Caco-2 (cell line): Measurements from ENCODE around the gene DDX24. TPM values are rescaled to one million over a fixed set of nuclear protein-coding genes. Genes with fewer than 3 reads are reported as not detected.

ENCODE experiments used
- BruUV-seq: library from RNA; stranded (reverse); fragments of 400-500 nt; replicated peaks from 2 replicates; lab custom pipeline; 2021; lab: Mats Ljungman, UMichigan
- CTCF ChIA-PET: fragments of 300-600 bp; sonication (Branson Sonifier 250); formaldehyde crosslinking; loops from one replicate; lab custom pipeline; 2022; ENCODE audit warnings: antibody characterized with exemption; lab: Charles Lee
- POLR2A ChIA-PET: fragments of 300-600 bp; sonication (Branson Sonifier 250); formaldehyde crosslinking; loops from one replicate; lab custom pipeline; 2022; ENCODE audit warnings: antibody characterized with exemption; lab: Charles Lee
- DNase-seq, 2 experiments: peaks; one replicate each; pipeline versions ENCODE4 v3.0.0 to v3.0.0-alpha.2; 2020 to 2022
- H3K27me3 ChIP-seq: replicated peaks from 2 replicates; pipeline ENCODE4 v1.6.0; 2011; ENCODE audit warnings: low read length; ENCODE audit not compliant: control insufficient read depth, insufficient read depth
- H3K36me3 ChIP-seq: 2 replicates; pipeline ENCODE4 v1.5.1; 2011; ENCODE audit warnings: low read length; ENCODE audit not compliant: control insufficient read depth, insufficient read depth
- H3K4me1 ChIP-seq: fragments of 250-450 bp; sonication (Bioruptor Pico); 2 replicates; pipeline ENCODE4 v1.5.1; 2020; ENCODE audit warnings: mild to moderate bottlenecking
- H3K4me3 ChIP-seq: 2 replicates; pipeline ENCODE4 v1.5.1; 2011; ENCODE audit warnings: low read depth, mild to moderate bottlenecking, control low read depth, low read length
- H3K9me3 ChIP-seq: fragments of 250-450 bp; sonication (Bioruptor Pico); 2 replicates; pipeline ENCODE4 v1.5.1; 2020; ENCODE audit warnings: mild to moderate bottlenecking, moderate library complexity
- H3K27ac Mint-ChIP-seq: one replicate; pipeline ENCODE4 v1.8.0; 2022; ENCODE audit warnings: mixed read lengths; ENCODE audit not compliant: unreplicated experiment
- H3K27me3 Mint-ChIP-seq: one replicate; pipeline ENCODE4 v1.8.0; 2022; ENCODE audit warnings: mixed read lengths; ENCODE audit not compliant: insufficient read depth, unreplicated experiment
- H3K36me3 Mint-ChIP-seq: one replicate; pipeline ENCODE4 v1.8.0; 2022; ENCODE audit warnings: mild to moderate bottlenecking, mixed read lengths; ENCODE audit not compliant: insufficient read depth, unreplicated experiment
- H3K4me1 Mint-ChIP-seq: one replicate; pipeline ENCODE4 v1.8.0; 2022; ENCODE audit warnings: low read depth, mixed read lengths; ENCODE audit not compliant: unreplicated experiment
- H3K4me3 Mint-ChIP-seq: one replicate; pipeline ENCODE4 v1.8.0; 2022; ENCODE audit warnings: mild to moderate bottlenecking, moderate library complexity, mixed read lengths; ENCODE audit not compliant: unreplicated experiment
- H3K9me3 Mint-ChIP-seq: one replicate; pipeline ENCODE4 v1.8.0; 2022; ENCODE audit warnings: mixed read lengths; ENCODE audit not compliant: unreplicated experiment
- intact Hi-C: fragments of 100-400 bp; cut with micrococcal nuclease; formaldehyde crosslinking; loops from one replicate; pipeline ENCODE4 v1.10.0; 2022; ENCODE audit not compliant: unreplicated experiment
- total RNA-seq: library from RNA; stranded (reverse); gene quantifications from 2 replicates; pipeline ENCODE4 v1.2.3, GENCODE V29; 2022
- TF ChIP-seq, protein P1 (sequence below), 2 experiments: fragments of 200-600 bp in 1 of 2; IDR thresholded peaks; 1 replicate in 1 of 2; 2 replicates in 1 of 2; pipeline versions ENCODE4 v1.5.1 to v1.8.0; 2011 to 2022; ENCODE audit warnings: antibody characterized with exemption in 1 of 2, control low read depth in 1 of 2, inconsistent platforms in 1 of 2, low read depth in 1 of 2, low read length in 1 of 2, mild to moderate bottlenecking in 1 of 2, moderate library complexity in 1 of 2; ENCODE audit not compliant: insufficient read depth in 1 of 2, severe bottlenecking in 1 of 2, unreplicated experiment in 1 of 2

Gene DDX24
- total RNA-seq, 1 experiment from 2014 or later, result 131 TPM

DNA sequence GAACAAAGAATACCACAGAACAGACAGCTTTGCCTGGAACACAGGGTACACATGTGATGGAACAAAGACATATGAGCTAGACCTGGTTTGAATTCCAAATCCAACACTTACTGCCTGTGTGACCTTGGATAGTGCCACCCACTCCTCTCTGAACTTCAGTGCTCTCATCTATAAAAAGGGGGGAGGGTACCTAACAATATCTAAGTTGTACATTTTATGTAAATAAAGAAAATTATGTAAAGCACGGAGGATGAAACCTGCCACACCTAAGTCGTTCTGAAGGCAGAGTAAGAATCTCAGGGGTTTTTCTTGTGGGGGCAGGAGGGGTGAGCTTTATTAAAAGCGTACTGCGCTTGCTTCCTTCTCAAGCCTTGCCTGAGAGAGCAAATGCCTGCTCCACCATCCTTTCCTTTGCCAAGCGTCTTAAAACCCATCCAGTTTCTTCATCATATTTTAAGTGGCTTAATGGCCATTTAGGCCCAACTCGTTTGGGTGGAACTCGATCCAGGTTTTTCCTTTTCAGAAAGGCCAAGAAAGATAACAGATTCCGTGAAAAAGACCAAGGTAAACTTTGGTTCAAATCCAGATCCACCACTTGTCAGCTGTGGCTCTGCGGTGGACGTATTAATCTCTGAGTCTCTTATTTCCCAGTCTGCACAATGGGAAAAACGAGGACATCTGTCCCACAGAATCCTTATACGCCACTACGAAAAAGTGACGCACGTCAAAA, 946 bp downstream of the DDX24 start:
- Mint-ChIP-seq H3K9me3 (peaks cover 2% of the 10 kb centered on the region), H3K4me3 (peak overlapping the region; percentile 98), H3K27me3 (no peaks in the 10 kb centered on the region), H3K27ac (peak overlapping the region; percentile 99), H3K36me3 (peaks cover 44% of the 10 kb centered on the region), H3K4me1 (peaks cover 18% of the 10 kb centered on the region)
- ChIA-PET POLR2A (interaction anchor here (0.6 kb wide), 1 partner anchor 305 kb away, joined by 4 read pairs; no protein-coding TSS in a partner anchor), CTCF (interaction anchor here (1.0 to 1.2 kb wide), 2 partner anchors 29 to 52 kb away, joined by 3 to 6 read pairs; no protein-coding TSS in a partner anchor)
- Histone ChIP-seq H3K4me1 (no peaks in the 10 kb centered on the region), H3K36me3 (peaks cover 6% of the 10 kb centered on the region), H3K9me3 (peaks cover 12% of the 10 kb centered on the region), H3K27me3 (no peaks in the 10 kb centered on the region), H3K4me3 (peak overlapping the region; percentile 81)
- DNase-seq, result no peak
- TF ChIP-seq, protein P1, sequence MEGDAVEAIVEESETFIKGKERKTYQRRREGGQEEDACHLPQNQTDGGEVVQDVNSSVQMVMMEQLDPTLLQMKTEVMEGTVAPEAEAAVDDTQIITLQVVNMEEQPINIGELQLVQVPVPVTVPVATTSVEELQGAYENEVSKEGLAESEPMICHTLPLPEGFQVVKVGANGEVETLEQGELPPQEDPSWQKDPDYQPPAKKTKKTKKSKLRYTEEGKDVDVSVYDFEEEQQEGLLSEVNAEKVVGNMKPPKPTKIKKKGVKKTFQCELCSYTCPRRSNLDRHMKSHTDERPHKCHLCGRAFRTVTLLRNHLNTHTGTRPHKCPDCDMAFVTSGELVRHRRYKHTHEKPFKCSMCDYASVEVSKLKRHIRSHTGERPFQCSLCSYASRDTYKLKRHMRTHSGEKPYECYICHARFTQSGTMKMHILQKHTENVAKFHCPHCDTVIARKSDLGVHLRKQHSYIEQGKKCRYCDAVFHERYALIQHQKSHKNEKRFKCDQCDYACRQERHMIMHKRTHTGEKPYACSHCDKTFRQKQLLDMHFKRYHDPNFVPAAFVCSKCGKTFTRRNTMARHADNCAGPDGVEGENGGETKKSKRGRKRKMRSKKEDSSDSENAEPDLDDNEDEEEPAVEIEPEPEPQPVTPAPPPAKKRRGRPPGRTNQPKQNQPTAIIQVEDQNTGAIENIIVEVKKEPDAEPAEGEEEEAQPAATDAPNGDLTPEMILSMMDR (IDR thresholded peaks at IDR 0.05; ENCODE audit: insufficient read depth in 1 of 2, low read depth in 1 of 2, low read length in 1 of 2, severe bottlenecking in 1 of 2, unreplicated experiment in 1 of 2), result no peak
- intact Hi-C loops, result no loop called here
- no TSS peak for BruUV-seq

DNA sequence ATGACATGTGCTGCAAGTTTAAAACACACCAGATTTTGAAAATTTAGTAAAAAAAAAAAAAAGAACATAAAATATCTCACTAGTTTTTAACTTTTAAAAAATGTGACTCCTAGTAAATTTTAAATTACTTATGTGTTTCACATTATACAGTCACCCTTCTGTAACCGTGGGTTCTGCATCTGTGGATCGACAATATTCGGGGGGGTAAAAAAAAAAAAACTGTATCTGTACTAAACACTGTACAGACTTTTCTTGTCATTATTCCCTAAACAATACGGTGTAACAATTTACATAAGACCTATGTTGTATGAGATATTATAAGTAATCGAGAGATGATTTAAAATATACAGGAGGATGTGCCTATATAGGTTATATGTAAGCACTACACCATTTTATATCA, 3.2 kb downstream of the DDX24 start:
- ChIA-PET POLR2A (no interaction called here), CTCF (no interaction called here)
- Mint-ChIP-seq H3K9me3 (peaks cover 12% of the 10 kb centered on the region), H3K4me3 (no peak overlapping the region), H3K36me3 (peaks cover 53% of the 10 kb centered on the region), H3K27me3 (no peaks in the 10 kb centered on the region), H3K27ac (no peak overlapping the region), H3K4me1 (peaks cover 18% of the 10 kb centered on the region)
- H3K9me3 ChIP-seq, result peaks cover 12% of the 10 kb centered on the region
- H3K36me3 ChIP-seq, result peaks cover 6% of the 10 kb centered on the region
- TF ChIP-seq, protein P1 (IDR thresholded peaks at IDR 0.05; ENCODE audit: insufficient read depth in 1 of 2, low read depth in 1 of 2, low read length in 1 of 2, severe bottlenecking in 1 of 2, unreplicated experiment in 1 of 2), result no peak
- H3K4me1 ChIP-seq, result no peaks in the 10 kb centered on the region
- no peak overlapping the region for H3K4me3 ChIP-seq
- H3K27me3 ChIP-seq, result no peaks in the 10 kb centered on the region
- no TSS peak for BruUV-seq
- intact Hi-C loops, result no loop called here
- DNase-seq, result no peak

- intact Hi-C loops, result no loop called here
- H3K27me3 ChIP-seq, result no peaks in the 10 kb centered on the region
- no TSS peak for BruUV-seq
- no peak overlapping the region for H3K4me3 Mint-ChIP-seq
- peaks cover 15% of the 10 kb centered on the region for H3K9me3 Mint-ChIP-seq
- DNase-seq, result no peak
- peaks cover 17% of the 10 kb centered on the region for H3K4me1 Mint-ChIP-seq
- peaks cover 56% of the 10 kb centered on the region for H3K36me3 Mint-ChIP-seq
- CTCF ChIA-PET, result no interaction called here
- H3K27ac Mint-ChIP-seq, result no peak overlapping the region
- peaks cover 6% of the 10 kb centered on the region for H3K36me3 ChIP-seq
- peaks cover 12% of the 10 kb centered on the region for H3K9me3 ChIP-seq
- POLR2A ChIA-PET, result no interaction called here
- no peak overlapping the region for H3K4me3 ChIP-seq
- no peaks in the 10 kb centered on the region for H3K27me3 Mint-ChIP-seq
- H3K4me1 ChIP-seq, result no peaks in the 10 kb centered on the region
- TF ChIP-seq, protein P1 (IDR thresholded peaks at IDR 0.05; ENCODE audit: insufficient read depth in 1 of 2, low read depth in 1 of 2, low read length in 1 of 2, severe bottlenecking in 1 of 2, unreplicated experiment in 1 of 2), result no peak
Measured at GRCh38 chr14:94077111-94077821, 3.7 kb downstream of the DDX24 start.
